AG04449 (cell line): ENCODE data around the gene MFRP.

Experiments used
- CTCF ChIA-PET: fragments of 350-600 bp; formaldehyde crosslinking; extraction: SDS; loops from one replicate; lab custom pipeline; 2021; ENCODE audit warnings: antibody characterized with exemption; lab: Yijun Ruan, JAX
- POLR2A ChIA-PET: fragments of 400-600, 350-600 bp; formaldehyde crosslinking; extraction: SDS; loops from one replicate; lab custom pipeline; 2020; ENCODE audit warnings: antibody characterized with exemption, inconsistent platforms; lab: Yijun Ruan, JAX
- DNase-seq: peaks from one replicate; pipeline ENCODE4 v3.0.0-alpha.2; 2010; ENCODE audit warnings: low read depth, low spot score
- H3K4me3 ChIP-seq: 2 replicates; pipeline ENCODE4 v1.5.1; 2011; ENCODE audit warnings: low read depth, mild to moderate bottlenecking, control low read depth, low read length
- CTCF ChIP-seq: IDR thresholded peaks from one replicate; pipeline ENCODE4 v1.5.1; 2011; ENCODE audit warnings: mild to moderate bottlenecking, moderate library complexity, low read length, control low read depth, inconsistent platforms; ENCODE audit not compliant: insufficient read depth; ENCODE audit errors: missing control alignments

The MFRP gene

GRCh38 chr11:119322921-119323531, 23.5 kb downstream of the MFRP start:
- DNase-seq: no peak
- ChIA-PET CTCF (interaction anchor here (0.6 to 9.8 kb wide), 63 partner anchors 13 to 719 kb away, joined by 3 to 342 read pairs (median 6); partner anchors contain the start of genes ABCG4, C1QTNF5, CBL and DPAGT1), POLR2A (interaction anchor here (1.5 kb wide), 1 partner anchor 14 kb away, joined by 4 read pairs; no protein-coding TSS in a partner anchor)
- H3K4me3 ChIP-seq: no peak overlapping the region
- no peak for TF ChIP-seq CTCF

- no peak for TF ChIP-seq CTCF
- no peak for DNase-seq
- POLR2A ChIA-PET: no interaction called here
- CTCF ChIA-PET: interaction anchor here (0.6 to 9.8 kb wide), 32 partner anchors 14 to 228 kb away, joined by 3 to 342 read pairs (median 8); partner anchors contain the start of genes C1QTNF5, CBL, HINFP and RNF26
- H3K4me3 ChIP-seq: no peak overlapping the region
Measured at GRCh38 chr11:119322360-119322739, 24.2 kb downstream of the MFRP start.

- ChIA-PET POLR2A (interaction anchor here (0.5 to 1.4 kb wide), 6 partner anchors 13 to 140 kb away, joined by 3 read pairs; partner anchors contain the start of genes CBL and RNF26), CTCF (interaction anchor here (0.6 to 9.8 kb wide), 32 partner anchors 12 to 230 kb away, joined by 3 to 342 read pairs (median 6); partner anchors contain the start of genes C1QTNF5, CBL, DPAGT1 and RNF26)
- peak overlapping the region; percentile 46 for H3K4me3 ChIP-seq
- TF ChIP-seq CTCF: no peak
- no peak for DNase-seq
Measured at GRCh38 chr11:119320776-119321524, 25.6 kb downstream of the MFRP start.

- ChIA-PET CTCF (interaction anchor here (0.8 to 9.8 kb wide), 22 partner anchors 12 to 218 kb away, joined by 3 to 342 read pairs (median 8); partner anchors contain the start of genes C1QTNF5, CBL, DPAGT1 and RNF26), POLR2A (interaction anchor here (0.6 to 1.4 kb wide), 4 partner anchors 14 to 141 kb away, joined by 3 read pairs; partner anchors contain the start of genes CBL and RNF26)
- no peak for DNase-seq
- no peak for TF ChIP-seq CTCF
- H3K4me3 ChIP-seq: peak overlapping the region; percentile 46
Measured at GRCh38 chr11:119320240-119320775, 26.2 kb downstream of the MFRP start.

GRCh38 chr11:119319700-119320239, 26.7 kb downstream of the MFRP start:
- no peak for TF ChIP-seq CTCF
- H3K4me3 ChIP-seq: no peak overlapping the region
- ChIA-PET POLR2A (interaction anchor here (0.6 to 0.9 kb wide), 2 partner anchors 18 to 113 kb away, joined by 3 read pairs; partner anchors contain the start of gene CBL), CTCF (interaction anchor here (0.8 to 6.1 kb wide), 8 partner anchors 12 to 155 kb away, joined by 3 to 41 read pairs (median 7); partner anchors contain the start of genes CBL and USP2)
- no peak for DNase-seq
